HepG2 (cell line): Measurements from ENCODE around the gene CERS1. TPM values are rescaled to one million over a fixed set of nuclear protein-coding genes. Genes with fewer than 3 reads are reported as not detected.

ENCODE experiments used
- ARID5B ChIP-seq: IDR thresholded peaks from 2 replicates; pipeline ENCODE4 v1.4.0; 2020; ENCODE audit warnings: mild to moderate bottlenecking, missing genetic modification reagents
- ATRX ChIP-seq: sonication (generic); formaldehyde crosslinking; IDR thresholded peaks from 2 replicates; pipeline ENCODE4 v1.4.0; 2020; ENCODE audit warnings: missing genetic modification reagents, borderline replicate concordance
- CBX1 ChIP-seq: IDR thresholded peaks from one replicate; pipeline ENCODE4 v1.6.1; 2016; ENCODE audit warnings: antibody characterized with exemption, low read depth
- CC2D1A ChIP-seq: sonication (generic); formaldehyde crosslinking; IDR thresholded peaks from 2 replicates; pipeline ENCODE4 v1.8.1; 2023; ENCODE audit warnings: mild to moderate bottlenecking, missing genetic modification reagents
- CREB1 ChIP-seq, 2 experiments: fragments of 450-650 bp in 1 of 2; IDR thresholded peaks; 2 replicates each; pipeline ENCODE4 v1.6.1; 2016 to 2017; ENCODE audit warnings: control low read depth in 1 of 2, mild to moderate bottlenecking in 1 of 2, missing compliant biosample characterization in 1 of 2, missing genetic modification characterization in 1 of 2
- DBP ChIP-seq: sonication (generic); formaldehyde crosslinking; IDR thresholded peaks from 2 replicates; pipeline ENCODE4 v1.4.0; 2020; ENCODE audit warnings: missing genetic modification reagents; ENCODE audit errors: not compliant biosample characterization
- HMG20A ChIP-seq: IDR thresholded peaks from 2 replicates; pipeline ENCODE4 v1.6.1; 2016; ENCODE audit warnings: borderline replicate concordance
- HNRNPK ChIP-seq: fragments of 200-400 bp; formaldehyde crosslinking; IDR thresholded peaks from 2 replicates; pipeline ENCODE4 v1.6.1; 2018; ENCODE audit warnings: low read length, low read depth, moderate library complexity, mild to moderate bottlenecking; ENCODE audit not compliant: poor library complexity, severe bottlenecking
- KDM4B ChIP-seq: sonication (generic); formaldehyde crosslinking; IDR thresholded peaks from 2 replicates; pipeline ENCODE4 v1.4.0; 2020; ENCODE audit warnings: missing genetic modification reagents
- MEF2D ChIP-seq: sonication (generic); formaldehyde crosslinking; IDR thresholded peaks from 2 replicates; pipeline ENCODE4 v1.5.1; 2020; ENCODE audit warnings: mild to moderate bottlenecking, missing genetic modification reagents
- MYC ChIP-seq: sonication (generic); formaldehyde crosslinking; IDR thresholded peaks from 2 replicates; pipeline ENCODE4 v1.9.0; 2021; ENCODE audit warnings: missing genetic modification reagents, borderline replicate concordance
- NCOA1 ChIP-seq: sonication (generic); formaldehyde crosslinking; IDR thresholded peaks from 2 replicates; pipeline ENCODE4 v1.9.0; 2021; ENCODE audit warnings: missing genetic modification reagents
- NCOR1 ChIP-seq: fragments of 200-600 bp; sonication (generic); IDR thresholded peaks from 2 replicates; pipeline ENCODE4 v1.7.0; 2017; ENCODE audit warnings: antibody characterized with exemption, low read length, borderline replicate concordance
- NR0B2 ChIP-seq: sonication (generic); formaldehyde crosslinking; IDR thresholded peaks from 2 replicates; pipeline ENCODE4 v1.4.0; 2020; ENCODE audit warnings: mild to moderate bottlenecking, missing genetic modification reagents
- SOX13 ChIP-seq, 3 experiments: fragments of 450-650 bp in 1 of 3; sonication (generic) in 1 of 3; formaldehyde crosslinking in 1 of 3; IDR thresholded peaks in 2 of 3; conservative IDR thresholded peaks in 1 of 3; 2 replicates each; pipeline versions ENCODE4 v1.5.0 to v1.6.1; 2016 to 2020; ENCODE audit warnings: antibody characterized with exemption in 1 of 3, mild to moderate bottlenecking in 1 of 3, missing compliant biosample characterization in 1 of 3, missing genetic modification reagents in 1 of 3, moderate library complexity in 1 of 3
- SRSF1 ChIP-seq: fragments of 200-400 bp; formaldehyde crosslinking; optimal IDR thresholded peaks from 2 replicates; pipeline ENCODE3; 2017; ENCODE audit warnings: mild to moderate bottlenecking, low read depth, low read length, moderate library complexity
- TAF15 ChIP-seq: fragments of 200-400 bp; formaldehyde crosslinking; IDR thresholded peaks from one replicate; pipeline ENCODE4 v1.6.1; 2018; ENCODE audit warnings: mild to moderate bottlenecking, low read depth, low read length; ENCODE audit not compliant: poor library complexity, severe bottlenecking
- ZNF546 ChIP-seq: sonication (generic); formaldehyde crosslinking; conservative IDR thresholded peaks from 2 replicates; pipeline ENCODE4 v1.8.1; 2023; ENCODE audit warnings: mild to moderate bottlenecking, missing genetic modification reagents
- ZSCAN21 ChIP-seq: sonication (generic); formaldehyde crosslinking; IDR thresholded peaks from 2 replicates; pipeline ENCODE4 v1.8.0; 2022; ENCODE audit warnings: mild to moderate bottlenecking, missing genetic modification reagents, moderate library complexity, borderline replicate concordance
- polyA plus RNA-seq, 8 experiments: library from polyadenylated mRNA; depleted of rRNA in 3 of 8; stranded (reverse) in 7 of 8; unstranded in 1 of 8; fragments of >200 nt; fragmentation: Illumina TruSeq in 4 of 8; extraction: Trizol in 4 of 8; gene quantifications; 2 replicates each; pipeline versions ENCODE4 v1.2.1 to v1.2.3, GENCODE V29; 2011 to 2016; ENCODE audit warnings: low read depth in 4 of 8, missing spikeins in 1 of 8, mixed read lengths in 1 of 8; ENCODE audit not compliant: insufficient read depth in 1 of 8
- total RNA-seq, 5 experiments: library from RNA; depleted of rRNA; stranded (reverse); fragments of >200 nt; fragmentation: Illumina TruSeq; extraction: Trizol; gene quantifications; 2 replicates each; pipeline ENCODE4 v1.2.3, GENCODE V29; 2016; ENCODE audit warnings: low read depth in 1 of 5

The CERS1 gene
- total and polyA plus RNA-seq, 2 of the 13 experiments (the other 11 are each of a cell fraction or from before 2014, with no cell fraction given), result 4.6 to 9.8 TPM

DNA sequence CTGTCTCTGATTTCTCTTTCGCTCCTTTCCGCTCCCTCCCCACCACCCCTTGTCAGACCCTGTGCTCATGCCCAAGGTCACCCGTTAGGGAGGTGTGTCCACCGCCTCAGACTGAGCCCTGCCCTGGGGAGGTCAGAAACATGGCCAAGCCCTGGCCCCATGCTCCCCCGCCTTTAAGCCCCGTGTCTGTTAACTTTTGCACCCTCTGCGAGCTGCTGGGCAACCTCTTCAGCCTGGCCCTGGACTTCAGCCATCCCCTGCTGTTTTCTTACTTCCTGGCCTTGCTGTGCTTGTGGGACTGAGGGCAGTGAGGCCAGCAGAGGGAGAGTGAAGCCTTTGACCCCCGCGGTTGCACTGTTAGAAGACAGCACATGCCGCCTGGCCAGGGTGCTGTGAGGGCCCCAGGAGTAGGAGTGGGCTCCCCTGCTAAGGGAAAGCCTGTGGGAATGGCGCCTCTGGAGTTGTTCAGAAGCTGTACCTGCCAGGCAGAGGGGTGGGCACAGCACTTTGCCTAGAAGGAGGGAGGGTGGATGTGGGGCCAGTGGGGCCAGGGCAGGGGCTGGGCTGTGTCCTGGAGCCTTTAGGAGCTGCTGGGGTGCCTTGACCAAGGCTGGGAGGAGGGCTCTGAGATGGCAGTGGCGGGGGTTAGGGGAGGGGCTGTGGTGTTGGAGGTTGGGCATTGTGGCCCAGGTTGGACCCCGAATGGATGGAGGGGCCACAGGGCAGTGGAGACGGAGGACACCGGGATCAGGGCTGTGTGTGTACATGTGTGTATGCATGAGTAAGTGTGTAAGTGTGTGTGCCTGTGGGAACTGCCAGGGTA lies 56.3 kb downstream of the CERS1 start (continued):
- TF ChIP-seq ARID5B (CRISPR knock-in tag), result peak; percentile 90
- TF ChIP-seq HMG20A, result peak; percentile 73; the same call in 1 of the 2 replicates
- TF ChIP-seq NCOA1, result peak; percentile 26; the same call in 1 of the 2 replicates
- TF ChIP-seq CBX1, result no peak
- TF ChIP-seq NCOR1, result peak; percentile 69; the same call in 1 of the 2 replicates
- peak; percentile 41; the same call in 1 of the 2 replicates for TF ChIP-seq ZSCAN21 (CRISPR knock-in tag)
- TF ChIP-seq NR0B2 (CRISPR knock-in tag), result no peak; the same call in 1 of the 2 replicates
- peak; percentile 95 for TF ChIP-seq MYC
- no peak for TF ChIP-seq CREB1 (IDR thresholded peaks at IDR 0.05)
- no peak for TF ChIP-seq CREB1 (CRISPR knock-in tag; IDR thresholded peaks at IDR 0.05)
- TF ChIP-seq SRSF1, result peak; percentile 76
- peak; percentile 58; the same call in 1 of the 2 replicates for TF ChIP-seq MEF2D (CRISPR knock-in tag)
- TF ChIP-seq TAF15, result no peak
- no peak for TF ChIP-seq CC2D1A
- peak; percentile 83; the same call in 1 of the 2 replicates for TF ChIP-seq KDM4B (CRISPR knock-in tag)
- no peak for TF ChIP-seq DBP
- TF ChIP-seq SOX13 (IDR thresholded peaks at IDR 0.05), result no peak
- peak in 1 of 2 experiments; percentile 83; a peak in 2 of 4 replicates for TF ChIP-seq SOX13 (CRISPR knock-in tag; conservative IDR thresholded peaks at IDR 0.05 in 1 of 2, IDR thresholded peaks at IDR 0.05 in 1 of 2)
- no peak for TF ChIP-seq ZNF546 (CRISPR knock-in tag)
- no peak for TF ChIP-seq HNRNPK
- no peak for TF ChIP-seq ATRX
- TF ChIP-seq, all 625 proteins: peak for 300
